ENCODE results near the gene NRAP. TPM values are rescaled to one million over a fixed set of nuclear protein-coding genes. Genes with fewer than 3 reads are reported as not detected.

The NRAP gene
- total and polyA plus RNA-seq, 10 of the 15 experiments (the other 5 are each of a cell fraction or from before 2014, with no cell fraction given) = not detected

DNA sequence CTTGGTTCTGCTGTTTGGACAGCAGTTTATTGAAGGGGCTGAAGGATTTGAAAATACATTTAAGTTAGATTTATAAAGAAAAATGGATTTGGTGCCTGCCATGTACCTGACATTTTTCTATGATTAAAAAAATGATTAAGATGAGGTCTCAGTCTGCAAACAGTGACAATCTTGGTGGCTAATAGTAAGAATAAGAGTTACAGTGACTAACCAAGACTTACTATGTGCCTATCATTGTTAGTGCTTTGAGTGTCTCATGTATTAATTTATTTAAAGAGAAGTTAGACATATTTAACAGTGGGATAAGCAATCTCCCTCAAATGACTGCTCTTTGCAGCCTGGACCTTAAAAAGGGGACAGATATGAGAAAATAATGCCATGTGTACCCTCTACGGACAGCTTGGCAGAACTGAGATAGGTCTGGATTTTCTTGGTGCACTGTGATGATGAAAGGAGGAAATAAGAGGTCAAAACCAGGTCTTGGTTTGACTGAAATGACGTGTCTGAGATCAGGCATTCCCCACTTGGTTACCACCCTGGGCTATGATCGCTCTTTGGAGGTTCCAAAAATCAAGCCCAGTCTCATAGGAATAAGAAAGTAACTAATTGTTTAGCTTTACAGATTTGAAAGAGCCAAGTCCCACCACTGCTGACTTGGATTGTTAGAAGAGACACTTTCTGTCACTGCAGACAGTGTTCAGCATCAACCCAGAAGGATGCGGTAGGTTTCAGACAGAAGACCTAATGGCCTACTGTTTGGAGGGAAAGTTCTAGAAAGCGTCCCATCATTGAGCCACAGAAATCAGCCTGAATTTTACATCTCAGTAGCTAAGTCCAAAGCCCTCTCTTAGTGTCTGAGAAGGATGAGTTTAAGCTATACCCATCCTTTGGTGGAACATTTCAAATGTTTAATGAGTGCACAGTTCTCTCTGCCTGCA, 18.0 kb upstream of the NRAP start (continued):
- TF ChIP-seq, protein P1, sequence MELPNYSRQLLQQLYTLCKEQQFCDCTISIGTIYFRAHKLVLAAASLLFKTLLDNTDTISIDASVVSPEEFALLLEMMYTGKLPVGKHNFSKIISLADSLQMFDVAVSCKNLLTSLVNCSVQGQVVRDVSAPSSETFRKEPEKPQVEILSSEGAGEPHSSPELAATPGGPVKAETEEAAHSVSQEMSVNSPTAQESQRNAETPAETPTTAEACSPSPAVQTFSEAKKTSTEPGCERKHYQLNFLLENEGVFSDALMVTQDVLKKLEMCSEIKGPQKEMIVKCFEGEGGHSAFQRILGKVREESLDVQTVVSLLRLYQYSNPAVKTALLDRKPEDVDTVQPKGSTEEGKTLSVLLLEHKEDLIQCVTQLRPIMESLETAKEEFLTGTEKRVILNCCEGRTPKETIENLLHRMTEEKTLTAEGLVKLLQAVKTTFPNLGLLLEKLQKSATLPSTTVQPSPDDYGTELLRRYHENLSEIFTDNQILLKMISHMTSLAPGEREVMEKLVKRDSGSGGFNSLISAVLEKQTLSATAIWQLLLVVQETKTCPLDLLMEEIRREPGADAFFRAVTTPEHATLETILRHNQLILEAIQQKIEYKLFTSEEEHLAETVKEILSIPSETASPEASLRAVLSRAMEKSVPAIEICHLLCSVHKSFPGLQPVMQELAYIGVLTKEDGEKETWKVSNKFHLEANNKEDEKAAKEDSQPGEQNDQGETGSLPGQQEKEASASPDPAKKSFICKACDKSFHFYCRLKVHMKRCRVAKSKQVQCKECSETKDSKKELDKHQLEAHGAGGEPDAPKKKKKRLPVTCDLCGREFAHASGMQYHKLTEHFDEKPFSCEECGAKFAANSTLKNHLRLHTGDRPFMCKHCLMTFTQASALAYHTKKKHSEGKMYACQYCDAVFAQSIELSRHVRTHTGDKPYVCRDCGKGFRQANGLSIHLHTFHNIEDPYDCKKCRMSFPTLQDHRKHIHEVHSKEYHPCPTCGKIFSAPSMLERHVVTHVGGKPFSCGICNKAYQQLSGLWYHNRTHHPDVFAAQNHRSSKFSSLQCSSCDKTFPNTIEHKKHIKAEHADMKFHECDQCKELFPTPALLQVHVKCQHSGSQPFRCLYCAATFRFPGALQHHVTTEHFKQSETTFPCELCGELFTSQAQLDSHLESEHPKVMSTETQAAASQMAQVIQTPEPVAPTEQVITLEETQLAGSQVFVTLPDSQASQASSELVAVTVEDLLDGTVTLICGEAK (IDR thresholded peaks at IDR 0.05; ENCODE audit: borderline replicate concordance) = no peak
- TF ChIP-seq CHD4 (IDR thresholded peaks at IDR 0.05) (no peak), BACH1 (IDR thresholded peaks at IDR 0.05; ENCODE audit: borderline replicate concordance) (0 out of 2 replicates have a peak, but pooled peaks have one; percentile 42), HCFC1 (IDR thresholded peaks at IDR 0.05; ENCODE audit: low read length) (no peak), SMAD5 (IDR thresholded peaks at IDR 0.05; ENCODE audit: low read depth) (no peak), MEF2A (IDR thresholded peaks at IDR 0.05; ENCODE audit: insufficient read depth, low read depth, low read length) (no peak), BHLHE40 (IDR thresholded peaks at IDR 0.05; ENCODE audit: borderline replicate concordance in 1 of 2, low read depth in 2 of 2, low read length in 1 of 2) (peak in 1 of 2 experiments; percentile 18; a peak in 1 of 4 replicates), ZNF384 (IDR thresholded peaks at IDR 0.05; ENCODE audit: borderline replicate concordance, low read depth, low read length) (no peak), CTCF (IDR thresholded peaks at IDR 0.05 in 2 of 3, conservative IDR thresholded peaks at IDR 0.05 in 1 of 3; ENCODE audit: control insufficient read depth in 2 of 3, extremely low read depth in 1 of 3, insufficient read depth in 1 of 3, low read depth in 3 of 3, low read length in 3 of 3) (no peak), ESRRA (IDR thresholded peaks at IDR 0.05; ENCODE audit: low read length) (no peak), EZH2 (IDR thresholded peaks at IDR 0.05; ENCODE audit: borderline replicate concordance, control insufficient read depth, low read depth, low read length) (no peak), CBX3 (IDR thresholded peaks at IDR 0.05; ENCODE audit: borderline replicate concordance, low read depth) (no peak), TCF3 (IDR thresholded peaks at IDR 0.05; ENCODE audit: borderline replicate concordance, insufficient read depth, low read depth, low read length) (no peak)
- TF ChIP-seq, protein P2, sequence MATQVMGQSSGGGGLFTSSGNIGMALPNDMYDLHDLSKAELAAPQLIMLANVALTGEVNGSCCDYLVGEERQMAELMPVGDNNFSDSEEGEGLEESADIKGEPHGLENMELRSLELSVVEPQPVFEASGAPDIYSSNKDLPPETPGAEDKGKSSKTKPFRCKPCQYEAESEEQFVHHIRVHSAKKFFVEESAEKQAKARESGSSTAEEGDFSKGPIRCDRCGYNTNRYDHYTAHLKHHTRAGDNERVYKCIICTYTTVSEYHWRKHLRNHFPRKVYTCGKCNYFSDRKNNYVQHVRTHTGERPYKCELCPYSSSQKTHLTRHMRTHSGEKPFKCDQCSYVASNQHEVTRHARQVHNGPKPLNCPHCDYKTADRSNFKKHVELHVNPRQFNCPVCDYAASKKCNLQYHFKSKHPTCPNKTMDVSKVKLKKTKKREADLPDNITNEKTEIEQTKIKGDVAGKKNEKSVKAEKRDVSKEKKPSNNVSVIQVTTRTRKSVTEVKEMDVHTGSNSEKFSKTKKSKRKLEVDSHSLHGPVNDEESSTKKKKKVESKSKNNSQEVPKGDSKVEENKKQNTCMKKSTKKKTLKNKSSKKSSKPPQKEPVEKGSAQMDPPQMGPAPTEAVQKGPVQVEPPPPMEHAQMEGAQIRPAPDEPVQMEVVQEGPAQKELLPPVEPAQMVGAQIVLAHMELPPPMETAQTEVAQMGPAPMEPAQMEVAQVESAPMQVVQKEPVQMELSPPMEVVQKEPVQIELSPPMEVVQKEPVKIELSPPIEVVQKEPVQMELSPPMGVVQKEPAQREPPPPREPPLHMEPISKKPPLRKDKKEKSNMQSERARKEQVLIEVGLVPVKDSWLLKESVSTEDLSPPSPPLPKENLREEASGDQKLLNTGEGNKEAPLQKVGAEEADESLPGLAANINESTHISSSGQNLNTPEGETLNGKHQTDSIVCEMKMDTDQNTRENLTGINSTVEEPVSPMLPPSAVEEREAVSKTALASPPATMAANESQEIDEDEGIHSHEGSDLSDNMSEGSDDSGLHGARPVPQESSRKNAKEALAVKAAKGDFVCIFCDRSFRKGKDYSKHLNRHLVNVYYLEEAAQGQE (IDR thresholded peaks at IDR 0.05; ENCODE audit: low read depth, low read length) = peak; percentile 38; the same call in 1 of the 2 replicates
- TF ChIP-seq, protein P3, sequence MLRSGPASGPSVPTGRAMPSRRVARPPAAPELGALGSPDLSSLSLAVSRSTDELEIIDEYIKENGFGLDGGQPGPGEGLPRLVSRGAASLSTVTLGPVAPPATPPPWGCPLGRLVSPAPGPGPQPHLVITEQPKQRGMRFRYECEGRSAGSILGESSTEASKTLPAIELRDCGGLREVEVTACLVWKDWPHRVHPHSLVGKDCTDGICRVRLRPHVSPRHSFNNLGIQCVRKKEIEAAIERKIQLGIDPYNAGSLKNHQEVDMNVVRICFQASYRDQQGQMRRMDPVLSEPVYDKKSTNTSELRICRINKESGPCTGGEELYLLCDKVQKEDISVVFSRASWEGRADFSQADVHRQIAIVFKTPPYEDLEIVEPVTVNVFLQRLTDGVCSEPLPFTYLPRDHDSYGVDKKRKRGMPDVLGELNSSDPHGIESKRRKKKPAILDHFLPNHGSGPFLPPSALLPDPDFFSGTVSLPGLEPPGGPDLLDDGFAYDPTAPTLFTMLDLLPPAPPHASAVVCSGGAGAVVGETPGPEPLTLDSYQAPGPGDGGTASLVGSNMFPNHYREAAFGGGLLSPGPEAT (IDR thresholded peaks at IDR 0.05; ENCODE audit: low read depth) = peak; percentile 89

All from GM12878 (cell line).